Keratinocyte (primary cell): ENCODE measurements around the gene ZNF649. TPM values are rescaled to one million over a fixed set of nuclear protein-coding genes. Genes with fewer than 3 reads are reported as not detected.

Source experiments
- DNase-seq: peaks from one replicate; pipeline ENCODE4 v3.0.0-alpha.2; 2011; ENCODE audit warnings: low read depth, missing footprints, low spot score
- FAIRE-seq: peaks from 2 replicates; lab custom pipeline; 2011; peaks lifted over from hg19 to GRCh38; lab: Jason Lieb, UNC
- H2AFZ ChIP-seq: 2 replicates; pipeline ENCODE4 v1.6.0; 2012; ENCODE audit warnings: low read length, control low read depth, inconsistent platforms; ENCODE audit not compliant: control insufficient read depth
- H3K27ac ChIP-seq: 2 replicates; pipeline ENCODE4 v1.5.1; 2011; ENCODE audit warnings: low read length; ENCODE audit not compliant: control insufficient read depth, insufficient read depth
- H3K27me3 ChIP-seq: 3 replicates; pipeline ENCODE4 v1.6.0; 2011; ENCODE audit warnings: low read length; ENCODE audit not compliant: control insufficient read depth, insufficient read depth; ENCODE audit errors: extremely low read depth
- H3K36me3 ChIP-seq, 2 experiments: 2 replicates in 1 of 2; 3 replicates in 1 of 2; pipeline ENCODE4 v1.5.1; 2011; ENCODE audit warnings: low read length in 2 of 2, mild to moderate bottlenecking in 1 of 2; ENCODE audit not compliant: control insufficient read depth in 2 of 2, insufficient read depth in 2 of 2; ENCODE audit errors: extremely low read depth in 1 of 2
- H3K4me1 ChIP-seq: 3 replicates; pipeline ENCODE4 v1.5.1; 2011; ENCODE audit warnings: low read length; ENCODE audit not compliant: control insufficient read depth, insufficient read depth; ENCODE audit errors: extremely low read depth
- H3K4me2 ChIP-seq: 3 replicates; pipeline ENCODE4 v1.6.0; 2011; ENCODE audit warnings: low read depth, low read length; ENCODE audit not compliant: control insufficient read depth, insufficient read depth; ENCODE audit errors: extremely low read depth
- H3K4me3 ChIP-seq, 3 experiments: fragments of 200-600 bp in 1 of 3; sonication (generic) in 1 of 3; 2 replicates in 2 of 3; 3 replicates in 1 of 3; pipeline ENCODE4 v1.5.1; 2011 to 2016; ENCODE audit warnings: low read length in 3 of 3, mild to moderate bottlenecking in 3 of 3, control low read depth in 2 of 3, inconsistent platforms in 1 of 3, low read depth in 1 of 3, mixed read lengths in 1 of 3, mixed run types in 1 of 3, moderate library complexity in 1 of 3; ENCODE audit not compliant: control insufficient read depth in 2 of 3, insufficient read depth in 2 of 3; ENCODE audit errors: extremely low read depth in 1 of 3
- H3K79me2 ChIP-seq: 2 replicates; pipeline ENCODE4 v1.6.0; 2012; ENCODE audit warnings: low read length; ENCODE audit not compliant: control insufficient read depth, insufficient read depth
- H3K9ac ChIP-seq: 3 replicates; pipeline ENCODE4 v1.6.0; 2011; ENCODE audit warnings: low read length; ENCODE audit not compliant: control insufficient read depth, insufficient read depth; ENCODE audit errors: extremely low read depth
- H3K9me1 ChIP-seq: 3 replicates; pipeline ENCODE4 v1.6.0; 2011; ENCODE audit warnings: low read length; ENCODE audit not compliant: control insufficient read depth, insufficient read depth; ENCODE audit errors: extremely low read depth
- H3K9me3 ChIP-seq: 2 replicates; pipeline ENCODE4 v1.5.1; 2012; ENCODE audit warnings: low read depth, low read length; ENCODE audit not compliant: control insufficient read depth
- H4K20me1 ChIP-seq: 3 replicates; pipeline ENCODE4 v1.6.0; 2011; ENCODE audit warnings: low read length; ENCODE audit not compliant: control insufficient read depth, insufficient read depth; ENCODE audit errors: extremely low read depth
- EZH2 ChIP-seq: IDR thresholded peaks from one replicate; pipeline ENCODE4 v1.6.1; 2012; ENCODE audit warnings: inconsistent platforms, mild to moderate bottlenecking, low read length, moderate library complexity
- dilution Hi-C: fragments of 300-500 bp; cut with MboI; formaldehyde crosslinking; loops from one replicate; pipeline ENCODE4 v1.7.0; 2020; ENCODE audit warnings: low sequenced_read_pairs; ENCODE audit not compliant: extremely low pct_ligation_motif_present
- polyA plus RNA-seq, 5 experiments: library from polyadenylated mRNA; depleted of rRNA in 3 of 5; stranded (reverse) in 3 of 5; stranded (forward) in 1 of 5; unstranded in 1 of 5; fragments of >200 nt; gene quantifications; 1 replicate in 1 of 5; 2 replicates in 3 of 5; 3 replicates in 1 of 5; pipeline versions ENCODE4 v1.2.1 to v1.2.3, GENCODE V29; 2011 to 2012; ENCODE audit warnings: missing spikeins in 2 of 5, low read depth in 1 of 5, low replicate concordance in 1 of 5
- TF ChIP-seq, protein P1 (sequence below), 3 experiments: IDR thresholded peaks in 1 of 3; conservative IDR thresholded peaks in 1 of 3; optimal IDR thresholded peaks in 1 of 3; 2 replicates in 2 of 3; 3 replicates in 1 of 3; pipeline versions ENCODE3 to v1.5.1; 2011; ENCODE audit warnings: low read length in 3 of 3, mild to moderate bottlenecking in 3 of 3, moderate library complexity in 2 of 3, control low read depth in 1 of 3, inconsistent platforms in 1 of 3; ENCODE audit not compliant: insufficient read depth in 2 of 3; ENCODE audit errors: extremely low read depth in 1 of 3

ZNF649 gene
- polyA plus RNA-seq, 1 donor (not counting 4 experiments of a cell fraction or from before 2014, with no cell fraction given): 6.5 TPM

DNA sequence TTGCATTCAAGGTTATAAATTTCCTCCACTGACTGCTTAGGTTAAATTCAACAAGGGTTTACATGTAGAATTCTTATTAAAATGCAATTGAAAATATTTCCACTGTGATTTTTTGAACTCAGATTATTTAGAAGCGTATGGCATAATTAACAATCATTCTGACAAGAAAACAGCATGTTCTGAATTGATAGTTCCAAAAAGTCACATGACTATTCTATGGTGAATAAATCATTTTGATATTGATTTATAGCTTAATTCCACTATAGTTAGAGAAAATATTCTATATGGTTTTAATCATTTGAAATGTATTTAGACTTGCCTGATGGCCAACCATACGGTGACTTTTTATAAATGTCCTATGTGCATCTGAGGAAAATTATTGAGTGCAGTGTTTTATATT, 20.1 kb downstream of the ZNF649 start:
- Histone ChIP-seq H3K27me3 (no peaks in the 10 kb centered on the region), H3K79me2 (no peaks in the 10 kb centered on the region), H3K9me1 (no peaks in the 10 kb centered on the region), H3K9ac (no peak overlapping the region), H3K4me3 (no peak overlapping the region), H3K9me3 (peaks cover 4% of the 10 kb centered on the region), H3K27ac (no peak overlapping the region), H3K36me3 (peaks cover 0 to 9% of the 10 kb centered on the region in 2 experiments), H2AFZ (no peak overlapping the region), H3K4me2 (no peak overlapping the region), H4K20me1 (no peaks in the 10 kb centered on the region), H3K4me1 (no peaks in the 10 kb centered on the region)
- dilution Hi-C loops: no loop called here
- DNase-seq (no peak), FAIRE-seq (no peak)
- TF ChIP-seq, protein P1, sequence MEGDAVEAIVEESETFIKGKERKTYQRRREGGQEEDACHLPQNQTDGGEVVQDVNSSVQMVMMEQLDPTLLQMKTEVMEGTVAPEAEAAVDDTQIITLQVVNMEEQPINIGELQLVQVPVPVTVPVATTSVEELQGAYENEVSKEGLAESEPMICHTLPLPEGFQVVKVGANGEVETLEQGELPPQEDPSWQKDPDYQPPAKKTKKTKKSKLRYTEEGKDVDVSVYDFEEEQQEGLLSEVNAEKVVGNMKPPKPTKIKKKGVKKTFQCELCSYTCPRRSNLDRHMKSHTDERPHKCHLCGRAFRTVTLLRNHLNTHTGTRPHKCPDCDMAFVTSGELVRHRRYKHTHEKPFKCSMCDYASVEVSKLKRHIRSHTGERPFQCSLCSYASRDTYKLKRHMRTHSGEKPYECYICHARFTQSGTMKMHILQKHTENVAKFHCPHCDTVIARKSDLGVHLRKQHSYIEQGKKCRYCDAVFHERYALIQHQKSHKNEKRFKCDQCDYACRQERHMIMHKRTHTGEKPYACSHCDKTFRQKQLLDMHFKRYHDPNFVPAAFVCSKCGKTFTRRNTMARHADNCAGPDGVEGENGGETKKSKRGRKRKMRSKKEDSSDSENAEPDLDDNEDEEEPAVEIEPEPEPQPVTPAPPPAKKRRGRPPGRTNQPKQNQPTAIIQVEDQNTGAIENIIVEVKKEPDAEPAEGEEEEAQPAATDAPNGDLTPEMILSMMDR (optimal IDR thresholded peaks at IDR 0.05 in 1 of 3, IDR thresholded peaks at IDR 0.05 in 1 of 3, conservative IDR thresholded peaks at IDR 0.05 in 1 of 3; ENCODE audit: extremely low read depth in 1 of 3, insufficient read depth in 2 of 3, low read length in 3 of 3): no peak
- TF ChIP-seq EZH2: no peak

DNA sequence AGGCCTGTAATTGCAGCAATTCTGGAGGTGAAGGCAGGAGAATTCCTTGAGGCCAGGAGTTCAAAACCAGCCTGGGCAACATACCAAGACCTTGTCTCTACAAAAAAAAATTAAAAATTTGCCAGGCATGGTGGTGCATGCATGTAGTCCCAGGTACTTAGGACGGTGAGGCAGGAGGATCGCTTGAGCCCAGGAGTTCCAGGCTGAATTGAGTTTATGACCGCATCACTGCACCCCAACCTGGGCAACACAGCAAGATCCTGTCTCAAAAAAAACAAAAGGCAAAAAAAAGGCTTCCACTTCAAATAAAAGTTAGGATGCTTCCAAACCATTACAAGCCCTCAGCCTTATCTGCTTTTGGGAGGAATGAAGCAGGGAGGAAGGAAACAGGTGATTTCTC, 22.3 kb downstream of the ZNF649 start:
- FAIRE-seq (no peak), DNase-seq (no peak)
- Histone ChIP-seq H4K20me1 (no peaks in the 10 kb centered on the region), H3K27ac (no peak overlapping the region), H3K36me3 (peaks cover 0 to 8% of the 10 kb centered on the region in 2 experiments), H3K4me2 (no peak overlapping the region), H3K9me1 (no peaks in the 10 kb centered on the region), H2AFZ (no peak overlapping the region), H3K27me3 (no peaks in the 10 kb centered on the region), H3K9ac (no peak overlapping the region), H3K4me3 (no peak overlapping the region), H3K79me2 (no peaks in the 10 kb centered on the region), H3K9me3 (no peaks in the 10 kb centered on the region), H3K4me1 (no peaks in the 10 kb centered on the region)
- no peak for TF ChIP-seq EZH2
- dilution Hi-C loops: no loop called here

DNA sequence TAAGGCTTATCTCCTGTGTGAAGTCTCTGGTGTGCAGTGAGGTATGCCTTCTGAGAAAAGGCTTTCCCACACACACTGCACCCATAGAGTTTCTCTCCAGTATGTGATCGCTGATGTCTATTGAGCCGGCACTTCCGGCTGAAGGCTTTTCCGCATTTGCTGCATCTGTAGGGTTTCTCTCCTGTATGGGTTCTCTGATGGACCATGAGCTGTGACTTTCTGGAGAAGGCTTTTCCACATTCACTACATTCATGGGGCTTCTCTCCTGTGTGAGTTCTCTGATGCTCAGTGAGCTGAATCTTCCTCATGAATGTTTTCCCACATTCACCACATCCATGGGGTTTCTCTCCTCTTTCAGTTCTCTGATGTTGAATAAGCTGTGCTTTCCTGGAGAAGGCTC, 31.7 kb downstream of the ZNF649 start:
- FAIRE-seq (no peak), DNase-seq (no peak)
- H3K27me3 ChIP-seq: no peaks in the 10 kb centered on the region
- H3K9ac ChIP-seq: no peak overlapping the region
- no peak overlapping the region for H3K4me2 ChIP-seq
- no peak overlapping the region for H3K4me3 ChIP-seq
- H3K9me1 ChIP-seq: no peaks in the 10 kb centered on the region
- H3K9me3 ChIP-seq: peaks cover 14% of the 10 kb centered on the region
- peaks cover 0 to 17% of the 10 kb centered on the region in 2 experiments for H3K36me3 ChIP-seq
- no peaks in the 10 kb centered on the region for H3K4me1 ChIP-seq
- TF ChIP-seq EZH2: no peak
- TF ChIP-seq, protein P1 (optimal IDR thresholded peaks at IDR 0.05 in 1 of 3, IDR thresholded peaks at IDR 0.05 in 1 of 3, conservative IDR thresholded peaks at IDR 0.05 in 1 of 3; ENCODE audit: extremely low read depth in 1 of 3, insufficient read depth in 2 of 3, low read length in 3 of 3): no peak
- H3K79me2 ChIP-seq: no peaks in the 10 kb centered on the region
- no peaks in the 10 kb centered on the region for H4K20me1 ChIP-seq
- no peak overlapping the region for H3K27ac ChIP-seq
- dilution Hi-C loops: no loop called here
- no peak overlapping the region for H2AFZ ChIP-seq
